Prostate gland (tissue), 2 donors: ENCODE results near the gene SEPTIN5.

ENCODE experiments used
- CTCF ChIP-seq, 4 experiments: fragments of 200-600 bp in 2 of 4; fragments of 450-650 bp in 2 of 4; sonication (generic) in 2 of 4; IDR thresholded peaks; 1 replicate in 3 of 4; 2 replicates in 1 of 4; pipeline ENCODE4 v1.5.1; 2016 to 2019; ENCODE audit warnings: antibody characterized with exemption in 4 of 4, mild to moderate bottlenecking in 2 of 4, moderate library complexity in 2 of 4
- POLR2AphosphoS5 ChIP-seq: sonication (generic); formaldehyde crosslinking; IDR thresholded peaks from one replicate; pipeline ENCODE4 v1.6.1; 2017; ENCODE audit warnings: antibody characterized with exemption

- TF ChIP-seq CTCF (IDR thresholded peaks at IDR 0.05), result no peak
- TF ChIP-seq POLR2AphosphoS5, result no peak
These were observed 17.2 kb downstream of the SEPTIN5 start for GRCh38 chr22:19731361-19732135.
